Astrocyte of the hippocampus (primary cell): ENCODE data around the gene LALBA.
"Not testable (repeated sequence)": the region's sequence is repeated elsewhere in the genome, so short reads cannot be mapped to it uniquely, and the experiment has no call there.

ENCODE experiments used
- DNase-seq: peaks from one replicate; pipeline ENCODE4 v3.0.0; 2011; ENCODE audit warnings: low read depth, low spot score

The LALBA gene

GRCh38 chr12:48569946-48570345, at the start of gene LALBA:
Gene LALBA, minus strand, starts transcription at chr12:48570046. Its CDS starts 26 bp downstream, at chr12:48570020.
- DNase-seq: no peak

GRCh38 chr12:48618541-48618940, 48.7 kb upstream of the LALBA start:
- DNase-seq: peak; percentile 85

- no peak for DNase-seq
These were observed 45.8 kb upstream of the LALBA start for GRCh38 chr12:48615681-48616080.

GRCh38 chr12:48613321-48613720, 43.5 kb upstream of the LALBA start:
- DNase-seq: no peak

GRCh38 chr12:48602192-48602989, 32.5 kb upstream of the LALBA start:
- DNase-seq: no peak

- peak; percentile 65 for DNase-seq
These were observed 31.3 kb upstream of the LALBA start for GRCh38 chr12:48601013-48601756.

- DNase-seq: no peak
These were observed 30.7 kb upstream of the LALBA start for GRCh38 chr12:48600552-48600951.

- DNase-seq: no peak
These were observed 22.8 kb upstream of the LALBA start for GRCh38 chr12:48592591-48593086.

- no peak for DNase-seq
These were observed 16.5 kb upstream of the LALBA start for GRCh38 chr12:48586361-48586760.

GRCh38 chr12:48583728-48584127, 13.9 kb upstream of the LALBA start:
- no peak for DNase-seq

GRCh38 chr12:48580831-48581230, 11.0 kb upstream of the LALBA start:
- DNase-seq: no peak

- no peak for DNase-seq
These were observed 2.5 kb upstream of the LALBA start for GRCh38 chr12:48572326-48572725.

- no peak for DNase-seq
These were observed 2.1 kb downstream of the LALBA start for GRCh38 chr12:48567731-48568130.

- DNase-seq: no peak
These were observed 11.9 kb downstream of the LALBA start for GRCh38 chr12:48557919-48558318.

GRCh38 chr12:48556631-48557030, 13.2 kb downstream of the LALBA start:
- no peak for DNase-seq

- not testable (repeated sequence) for DNase-seq
These were observed 16.0 kb downstream of the LALBA start for GRCh38 chr12:48553666-48554343.

- not testable (repeated sequence) for DNase-seq
These were observed 18.2 kb downstream of the LALBA start for GRCh38 chr12:48551636-48552035.

GRCh38 chr12:48547012-48547411, 22.8 kb downstream of the LALBA start:
- not testable (repeated sequence) for DNase-seq

- DNase-seq: no peak
These were observed 23.9 kb downstream of the LALBA start for GRCh38 chr12:48545833-48546469.

GRCh38 chr12:48542300-48542928, 27.4 kb downstream of the LALBA start:
- peak; percentile 48 for DNase-seq

- no peak for DNase-seq
These were observed 33.2 kb downstream of the LALBA start for GRCh38 chr12:48536602-48537001.
